Embryonic facial prominence (tissue), 1 donor: ENCODE results near the gene COA1.
"Not testable (repeated sequence)": the region's sequence is repeated elsewhere in the genome, so short reads cannot be mapped to it uniquely, and the experiment has no call there.

Experiments used
- DNase-seq: peaks from one replicate; pipeline ENCODE4 v3.0.0-alpha.2; 2016; ENCODE audit errors: extremely low spot score

The COA1 gene

DNA sequence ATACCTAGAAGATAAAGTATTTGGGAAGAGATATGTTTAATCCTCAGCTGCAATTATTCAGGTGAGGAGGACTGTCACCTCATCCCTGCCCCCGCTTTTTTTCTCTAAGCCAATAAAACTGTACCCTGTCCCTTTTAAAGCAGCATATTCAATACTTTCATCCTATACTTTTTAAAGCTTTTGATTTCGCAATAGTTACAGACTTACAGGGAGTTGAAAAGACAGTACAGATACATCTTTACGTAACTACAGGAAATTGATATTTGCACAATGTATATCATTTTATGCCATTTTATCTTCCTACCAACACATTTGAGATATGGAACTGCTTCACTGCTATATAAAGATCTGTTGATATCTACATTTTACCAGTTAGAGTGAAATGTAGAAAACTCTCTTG is 98.8 kb downstream of the COA1 start:
- no peak for DNase-seq

DNA sequence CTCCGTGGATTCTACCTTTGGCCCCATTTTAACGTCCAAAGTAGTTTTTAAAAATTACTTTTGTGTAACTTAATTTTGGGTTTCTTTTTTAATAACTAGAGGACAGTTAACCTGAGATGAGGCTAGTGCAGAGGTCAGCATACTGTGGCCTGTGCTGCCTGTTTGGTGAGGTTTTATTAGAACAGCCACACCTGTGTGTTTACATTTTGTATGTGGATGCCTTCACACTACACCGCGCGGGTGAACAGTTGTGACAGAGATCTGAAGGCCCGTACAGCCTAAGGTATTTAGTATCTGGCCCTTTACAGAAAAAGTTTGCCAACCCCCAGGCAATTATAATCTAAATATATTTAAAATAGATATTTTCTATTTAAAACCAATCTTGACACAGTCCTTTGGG is 99.5 kb downstream of the COA1 start:
- no peak for DNase-seq

DNA sequence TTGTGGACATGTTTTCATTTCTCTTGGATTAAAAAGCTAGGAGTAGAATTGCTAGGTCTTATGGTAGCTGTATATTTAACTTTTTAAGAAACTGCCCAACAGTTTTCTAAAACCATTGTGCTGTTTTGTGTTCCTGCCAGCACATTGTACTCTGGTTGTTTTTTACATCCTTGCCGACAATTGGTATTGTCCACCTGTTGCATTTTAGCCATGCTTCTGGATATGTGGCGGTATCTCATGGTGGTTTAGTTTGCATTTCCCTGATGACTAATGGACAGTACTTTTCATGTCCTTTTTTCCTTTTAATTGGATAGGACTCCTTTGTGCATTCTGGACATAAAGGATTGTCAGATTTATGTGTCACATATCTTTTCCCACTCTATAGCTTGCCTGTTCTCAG is 100.9 kb downstream of the COA1 start:
- DNase-seq = no peak

DNA sequence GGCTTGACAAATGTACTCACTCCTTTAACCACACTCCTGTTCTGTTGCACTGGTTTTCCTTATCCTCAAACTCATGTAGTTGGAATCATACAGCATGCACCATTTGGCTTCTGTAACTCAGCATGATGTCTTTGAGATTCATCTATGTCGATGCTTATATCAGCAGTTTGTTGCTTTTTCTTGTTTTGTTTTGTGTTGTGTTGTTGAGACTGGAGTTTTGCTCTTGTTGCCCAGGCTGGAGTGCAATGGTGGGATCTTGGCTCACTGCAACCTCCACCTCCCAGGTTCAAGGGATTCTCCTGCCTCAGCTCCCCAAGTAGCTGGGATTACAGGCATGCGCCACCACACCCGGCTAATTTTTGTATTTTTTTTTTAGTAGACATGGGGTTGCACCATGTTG is 101.5 kb downstream of the COA1 start:
- not testable (repeated sequence) for DNase-seq

DNA sequence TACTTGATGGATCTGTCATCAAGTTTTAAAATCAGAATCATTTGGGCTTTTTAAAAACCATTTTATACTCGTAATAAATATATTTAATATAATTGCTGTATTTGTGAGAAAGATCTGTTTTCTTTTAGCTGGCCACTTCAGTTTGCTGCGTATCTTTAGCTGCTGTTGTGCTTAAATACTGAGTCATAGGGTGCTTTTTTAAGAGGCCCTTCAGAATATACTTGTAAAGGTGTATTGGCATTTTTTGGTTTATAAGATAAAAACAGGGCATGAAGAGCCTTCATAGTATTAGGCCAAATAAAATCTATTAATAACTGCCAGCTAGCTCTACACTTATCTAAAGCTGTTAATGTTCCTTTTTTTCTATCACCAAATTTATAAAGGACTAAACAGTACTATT is 102.6 kb downstream of the COA1 start:
- no peak for DNase-seq

DNA sequence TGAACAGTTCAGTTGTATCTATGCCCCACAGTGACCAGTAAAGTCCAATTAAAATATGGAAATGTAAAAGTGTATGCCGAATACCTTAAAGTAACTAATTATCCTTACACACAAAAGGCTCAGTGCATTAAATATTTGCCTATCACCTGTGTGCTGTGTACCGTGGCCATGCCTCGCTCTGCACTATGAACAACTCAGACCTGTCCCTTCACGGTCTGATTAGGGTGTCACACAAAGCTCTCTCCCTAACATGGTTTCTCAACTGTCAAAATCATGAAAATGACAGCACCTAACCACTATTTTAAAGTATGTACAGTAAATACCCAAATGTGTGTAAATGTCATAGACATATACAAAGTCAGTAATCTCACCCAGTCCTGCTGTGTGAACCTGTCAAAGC is 103.3 kb downstream of the COA1 start:
- DNase-seq = no peak

DNA sequence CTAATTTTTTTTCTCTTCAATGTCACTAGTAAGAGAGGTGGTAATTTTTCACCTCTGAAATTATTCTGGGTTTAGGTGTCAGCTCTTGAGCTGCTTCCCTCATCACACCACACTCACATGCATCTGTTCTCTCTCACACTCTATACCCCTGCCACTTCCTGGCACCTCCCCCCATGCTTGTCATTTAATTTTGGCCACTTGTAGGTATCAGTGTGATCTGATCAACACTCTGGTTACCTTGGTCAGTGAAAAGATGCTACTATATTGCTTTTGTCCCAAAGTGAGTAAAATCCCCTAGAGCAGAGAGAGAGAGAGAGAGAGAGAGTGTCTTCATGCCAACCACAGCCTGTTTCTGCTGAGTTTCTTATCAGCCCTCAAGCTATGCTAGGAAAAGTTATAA is 103.9 kb downstream of the COA1 start:
- no peak for DNase-seq

DNA sequence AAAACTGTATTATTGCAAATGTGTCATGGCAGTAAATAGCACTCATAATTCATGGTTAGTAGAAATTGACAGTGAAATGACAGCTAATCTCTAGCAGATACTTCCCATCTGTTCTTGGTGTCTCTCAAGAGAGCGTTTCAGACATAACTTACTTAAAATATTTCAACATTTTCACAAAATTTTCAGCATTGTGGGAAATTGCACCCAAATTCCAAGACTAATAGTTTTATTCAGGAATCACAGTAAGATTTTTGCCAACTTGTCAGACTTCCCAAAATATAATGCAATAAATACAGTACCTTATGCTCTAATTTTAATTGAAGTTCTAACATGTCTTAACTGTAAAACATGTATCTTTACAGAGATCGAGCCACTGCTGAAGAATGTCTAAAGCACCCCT is 105.2 kb downstream of the COA1 start:
- DNase-seq = no peak

DNA sequence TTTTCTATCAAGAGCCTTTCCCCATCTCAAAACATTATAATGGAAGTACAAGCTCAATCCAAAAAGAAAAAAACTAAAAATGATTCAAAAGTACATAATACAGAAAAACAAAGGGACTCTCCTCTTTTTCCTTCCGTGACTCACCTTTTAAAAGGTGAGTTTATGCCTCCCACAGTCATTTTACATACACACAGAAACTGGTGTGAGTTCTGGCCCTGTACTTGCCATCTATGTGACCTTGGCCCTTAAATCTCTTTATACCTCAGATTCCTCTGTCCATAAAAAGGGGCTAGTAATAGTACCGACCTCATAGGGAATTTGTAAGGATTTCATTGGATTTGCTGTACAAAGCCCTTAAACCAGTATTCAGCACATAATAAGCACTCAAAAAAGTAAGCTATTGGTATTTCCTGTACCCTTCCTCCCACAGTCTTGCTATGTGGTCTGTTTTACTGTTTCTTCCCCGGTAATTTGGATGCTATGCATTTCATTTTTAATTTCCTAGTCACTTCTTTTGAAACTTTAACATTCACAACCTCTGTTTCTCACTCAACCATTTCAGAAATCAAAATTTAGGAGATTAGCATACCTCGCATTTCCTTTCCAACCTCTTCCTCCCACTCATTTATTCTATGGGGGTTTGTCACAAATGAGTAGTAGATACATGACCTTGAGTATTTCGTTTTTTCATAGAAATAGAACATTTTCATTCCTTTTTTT is 107.4 kb downstream of the COA1 start:
- DNase-seq = no peak

DNA sequence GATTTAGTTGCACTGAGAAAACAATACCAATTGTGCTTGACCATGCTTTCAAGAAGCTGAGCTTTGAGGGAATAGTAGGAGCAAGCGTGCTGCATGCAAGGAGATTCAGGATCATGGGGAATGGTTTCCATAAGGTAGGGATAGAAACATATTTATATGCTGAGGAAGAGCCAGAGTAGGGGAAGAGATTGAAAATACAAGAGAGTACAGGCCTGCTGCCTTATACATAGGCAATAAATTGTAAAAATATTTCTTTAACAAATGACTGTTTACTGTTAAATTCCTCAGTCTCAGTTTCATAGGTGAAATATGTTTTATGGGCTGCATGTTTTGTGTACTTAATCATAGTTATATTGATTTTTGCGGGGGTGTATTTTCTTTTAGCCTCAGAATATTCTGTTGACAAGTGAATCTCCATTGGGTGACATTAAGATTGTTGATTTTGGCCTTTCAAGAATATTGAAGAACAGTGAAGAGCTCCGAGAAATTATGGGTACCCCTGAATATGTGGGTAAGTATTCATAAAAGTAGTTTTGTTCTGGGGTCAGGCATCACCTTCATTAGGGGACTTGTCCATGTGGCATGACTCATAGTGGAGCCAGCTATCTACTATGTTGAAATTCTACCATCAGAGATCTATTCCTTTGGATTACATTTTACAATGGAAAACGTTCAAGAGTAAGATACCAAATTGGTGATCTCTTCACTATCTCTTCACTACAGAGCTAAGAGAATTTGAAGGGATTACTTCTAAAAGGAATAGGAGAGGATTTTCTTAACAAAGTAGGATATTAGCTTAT is 109.9 kb downstream of the COA1 start:
- DNase-seq = no peak

DNA sequence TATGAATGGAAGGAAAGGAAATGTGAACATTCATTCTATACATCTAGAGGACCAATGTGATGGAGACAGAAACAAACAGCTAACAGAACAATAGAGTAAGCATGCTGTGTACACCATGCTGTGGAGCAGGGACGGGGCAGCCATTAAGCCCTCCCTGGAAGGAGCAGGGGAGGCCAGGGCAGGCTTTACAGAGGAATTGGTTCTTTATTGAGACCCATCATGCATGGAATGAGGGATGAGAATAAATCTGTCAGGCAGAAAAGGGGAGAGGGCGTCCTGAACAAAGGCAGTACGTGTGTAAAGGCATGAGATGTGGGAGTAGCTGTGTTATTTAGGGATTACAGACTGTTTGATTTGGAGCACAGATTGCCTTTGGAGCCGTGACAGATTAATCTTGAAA is 111.2 kb downstream of the COA1 start:
- no peak for DNase-seq

DNA sequence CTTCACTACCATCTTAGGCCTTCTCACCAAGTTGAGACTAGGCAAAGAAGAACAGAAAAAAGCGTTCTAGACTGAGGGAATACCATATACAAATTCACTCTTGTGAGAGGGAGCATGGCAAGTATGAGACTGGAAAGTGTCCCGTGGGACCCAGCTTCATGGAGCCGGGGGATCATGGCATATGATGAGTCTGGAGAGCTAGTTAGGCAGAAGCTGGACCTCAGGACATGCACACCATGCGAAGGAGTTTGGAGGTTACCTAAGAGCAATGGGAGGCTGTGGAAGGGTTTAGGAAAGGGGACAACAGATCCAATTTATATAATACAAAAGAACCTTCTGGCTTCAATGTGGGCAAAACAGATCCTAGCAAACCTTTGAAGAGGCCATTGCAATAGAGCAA is 112.3 kb downstream of the COA1 start:
- DNase-seq = no peak

DNA sequence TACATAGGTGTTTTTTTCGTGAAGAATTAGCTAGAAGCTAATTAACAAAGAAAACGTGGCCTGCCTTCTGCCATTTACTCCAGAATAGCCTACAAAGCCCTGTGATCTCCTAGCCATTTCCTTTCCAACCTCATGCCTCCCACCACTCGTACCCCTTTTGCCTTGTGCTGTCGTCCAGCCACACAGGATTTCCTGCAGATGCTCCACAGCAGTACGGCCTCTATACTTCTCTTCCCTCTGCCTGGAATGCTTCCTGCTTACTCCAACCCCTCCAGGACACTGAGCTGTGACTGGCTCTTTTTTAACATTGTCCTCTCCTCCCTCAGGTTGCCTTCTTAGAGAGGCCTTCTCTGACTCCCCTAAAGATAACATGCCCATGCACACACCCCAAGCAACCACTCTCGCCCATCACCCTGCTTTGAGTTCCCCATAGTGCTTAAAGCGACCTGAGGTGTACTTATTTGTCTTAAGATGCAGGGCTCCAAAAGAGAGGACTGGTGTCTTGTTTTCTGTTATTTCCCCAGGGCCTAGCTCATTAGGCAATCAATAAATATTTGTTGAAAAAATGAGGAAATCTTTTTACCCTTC is 113.7 kb downstream of the COA1 start:
- DNase-seq = no peak

DNA sequence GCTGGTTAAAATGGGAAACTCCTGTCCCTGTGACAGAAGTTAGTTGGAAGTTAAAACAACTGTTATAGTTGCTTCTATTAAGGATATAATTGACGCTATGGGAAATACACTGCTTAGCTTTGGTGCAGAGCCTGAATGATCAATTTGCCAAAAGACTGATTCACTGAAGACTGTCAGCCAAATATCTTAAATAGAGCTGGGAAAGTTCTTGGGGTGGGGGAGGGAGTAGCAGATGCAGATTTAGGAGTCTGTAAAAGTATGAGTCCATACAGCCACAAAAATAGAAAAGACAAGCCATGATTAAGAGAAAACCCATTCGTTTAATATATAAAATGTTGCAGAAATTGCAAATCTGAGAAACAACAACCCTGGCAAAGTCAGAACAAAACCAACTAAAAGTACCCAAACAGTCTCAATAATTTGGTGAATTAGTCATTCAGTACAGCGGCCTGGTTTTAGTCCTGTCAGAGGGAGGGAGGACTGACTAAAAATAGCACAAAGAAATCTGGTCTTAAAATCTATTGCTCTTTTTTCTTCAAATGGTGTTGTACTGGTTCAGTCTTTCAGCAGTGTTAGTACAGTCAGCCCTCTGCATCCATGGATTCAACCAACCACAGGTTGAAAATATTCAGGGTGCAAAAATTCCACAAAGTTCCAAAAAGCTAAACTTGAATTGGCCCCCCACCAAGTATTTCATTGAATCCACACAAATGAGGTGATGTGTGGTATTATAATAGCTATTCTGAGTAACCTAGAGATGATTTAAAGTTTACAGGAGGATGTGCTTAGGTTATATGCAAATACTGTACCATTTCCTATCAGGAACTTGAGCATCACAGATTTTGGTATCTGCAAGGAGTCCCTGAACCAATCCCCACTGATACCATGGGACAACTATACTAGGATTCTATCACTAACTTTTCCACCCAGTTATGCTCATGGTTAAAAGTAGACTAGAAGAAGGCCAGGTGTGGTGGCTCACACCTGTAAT is 116.4 kb downstream of the COA1 start:
- no peak for DNase-seq

DNA sequence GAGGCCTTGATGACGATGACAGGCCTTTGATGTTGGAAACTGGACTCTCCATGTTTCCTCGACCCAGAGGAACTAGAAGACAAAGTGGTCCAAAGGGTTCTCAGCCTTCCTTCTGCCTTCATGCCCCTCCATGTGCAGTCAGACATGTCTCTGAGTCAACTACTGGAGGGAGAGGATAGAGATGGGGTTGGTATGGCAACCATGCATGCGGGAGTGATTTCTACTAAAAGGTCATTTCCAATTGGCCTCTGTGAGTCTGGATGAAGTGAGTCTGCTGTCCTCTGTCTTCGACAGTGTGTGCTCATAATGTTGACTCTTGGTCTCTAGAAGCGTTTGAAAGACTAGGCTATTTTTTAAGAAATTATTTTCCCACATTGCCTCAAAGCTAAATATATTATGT is 117.2 kb downstream of the COA1 start:
- DNase-seq = no peak

DNA sequence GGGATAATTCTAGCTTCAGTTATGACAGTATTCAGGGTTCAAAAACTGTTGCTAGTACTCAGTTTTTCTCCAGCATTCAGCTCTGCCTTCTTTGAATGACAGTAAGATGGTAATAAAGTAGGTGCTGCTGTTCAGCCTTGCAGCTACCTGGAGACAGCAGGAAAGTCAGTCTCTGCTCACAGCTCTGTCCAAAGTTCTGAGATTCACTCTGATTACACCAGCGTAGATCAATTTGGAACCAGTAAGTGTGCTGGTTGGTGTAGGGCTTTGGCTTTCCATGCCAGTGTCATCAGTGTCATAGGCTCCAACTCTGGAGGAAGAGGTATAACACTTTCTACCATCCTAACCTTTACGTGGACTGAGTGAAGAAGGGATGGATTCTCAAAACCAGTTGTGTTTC is 120.2 kb downstream of the COA1 start:
- no peak for DNase-seq

DNA sequence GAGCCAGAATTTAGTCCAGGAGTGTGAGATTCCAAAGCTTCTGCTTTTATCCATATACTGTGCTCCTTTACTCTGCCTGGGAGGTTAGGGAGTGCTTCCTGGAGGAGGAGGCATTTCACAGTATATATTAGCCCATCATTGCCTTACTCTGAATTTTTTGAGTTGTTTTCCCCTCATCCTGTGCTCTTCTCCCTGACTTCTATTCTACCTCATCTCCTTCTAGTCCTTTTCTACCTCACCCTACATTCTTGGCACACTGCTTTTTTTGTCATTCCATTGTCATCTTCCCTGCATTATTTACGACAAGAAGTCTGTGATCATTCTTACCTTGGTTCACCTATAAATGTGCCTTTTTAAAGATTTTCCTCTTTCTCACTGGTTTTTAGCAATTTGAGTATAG is 125.1 kb downstream of the COA1 start:
- no peak for DNase-seq

DNA sequence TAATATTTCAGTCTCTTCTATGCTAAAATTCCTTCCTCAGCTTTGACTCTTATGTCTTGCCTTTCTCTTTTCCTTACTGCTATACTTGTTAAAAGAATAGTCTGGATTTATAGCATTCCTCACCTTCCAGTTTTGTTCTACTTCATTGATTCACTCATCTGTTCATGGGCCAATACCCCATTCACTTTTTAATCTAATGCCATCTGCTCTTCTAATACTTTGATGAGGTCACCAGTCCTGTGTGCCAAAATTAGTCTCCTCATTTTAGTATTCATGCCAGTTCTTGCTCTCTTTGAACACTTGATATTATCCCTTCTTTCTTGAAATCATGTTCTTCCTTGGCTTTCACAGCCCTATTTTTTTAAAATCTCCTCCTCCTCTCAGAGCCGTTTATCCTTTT is 127.1 kb downstream of the COA1 start:
- DNase-seq = no peak

DNA sequence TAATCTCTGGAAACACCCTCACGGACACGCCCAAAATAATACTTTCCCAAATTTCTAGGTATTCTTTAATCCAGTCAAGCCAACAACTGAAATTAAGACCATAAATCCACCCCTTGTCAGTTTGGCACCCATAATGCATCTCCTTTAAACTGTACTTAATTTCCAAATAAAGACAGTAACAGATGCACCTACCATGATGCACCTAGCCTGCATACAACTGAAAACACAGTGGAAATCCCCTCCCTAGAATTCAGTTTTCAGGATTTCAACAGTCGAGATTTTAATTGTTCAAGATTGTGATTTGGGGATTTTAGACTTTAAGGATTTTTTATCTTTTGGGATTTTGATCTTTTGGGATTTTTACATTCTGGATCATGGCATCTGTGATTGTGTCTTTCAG is 129.3 kb downstream of the COA1 start:
- DNase-seq = no peak

DNA sequence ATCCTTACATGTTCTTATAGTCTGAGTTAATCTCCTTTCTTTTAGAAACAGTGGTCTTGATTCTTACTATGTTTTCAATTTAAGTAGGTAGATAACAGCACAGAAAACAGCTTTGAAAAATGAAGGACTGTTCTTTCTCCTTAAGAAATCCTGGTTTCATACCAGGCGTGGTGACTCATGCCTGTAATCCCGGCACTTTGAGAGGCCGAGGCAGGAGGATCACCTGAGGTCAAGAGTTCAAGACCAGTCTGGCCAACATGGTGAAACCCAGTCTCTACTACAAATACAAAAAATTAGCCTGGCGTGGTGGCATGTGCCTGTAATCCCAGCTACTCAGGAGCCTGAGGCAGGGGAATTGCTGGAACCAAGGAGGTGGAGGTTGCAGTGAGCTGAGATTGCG is 132.9 kb downstream of the COA1 start:
- DNase-seq = not testable (repeated sequence)

DNA sequence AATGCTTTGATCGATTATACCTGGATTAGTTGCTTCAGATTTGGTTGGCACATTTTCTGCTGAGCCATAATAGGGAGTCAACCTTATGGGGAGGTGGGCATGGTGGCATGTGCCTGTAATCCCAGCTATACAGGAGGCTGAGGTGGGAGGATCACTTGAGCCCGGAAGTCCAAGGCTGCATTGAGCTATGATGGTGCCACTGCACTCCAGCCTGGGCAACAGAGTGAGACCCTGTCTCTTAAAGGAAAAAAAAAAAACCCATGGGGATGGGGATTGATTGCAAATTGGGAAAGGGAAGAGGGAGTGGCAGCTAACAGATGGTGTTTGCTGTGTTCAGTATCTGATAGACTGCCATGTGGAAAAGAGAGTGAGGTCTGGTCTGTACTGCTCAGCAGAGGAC is 135.3 kb downstream of the COA1 start:
- no peak for DNase-seq

DNA sequence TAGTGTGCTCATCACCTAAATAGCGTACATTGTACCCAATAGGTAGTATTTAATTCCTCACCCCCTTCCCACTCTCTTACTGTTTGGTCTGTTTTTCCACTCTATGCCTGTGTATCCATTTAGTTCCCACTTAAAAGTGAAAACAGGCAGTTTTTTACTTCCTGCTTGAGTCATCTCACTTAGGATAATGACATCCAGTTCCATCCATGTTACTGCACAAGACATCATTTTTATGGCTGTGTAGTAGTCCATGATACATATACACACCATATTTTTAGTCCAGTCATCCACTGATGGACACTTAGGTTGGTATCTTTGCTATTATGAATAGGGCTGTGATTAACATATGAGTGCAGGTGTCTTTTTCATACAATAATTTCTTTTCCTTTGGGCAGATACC is 136.3 kb downstream of the COA1 start:
- DNase-seq = no peak
